Measurements from ENCODE around the gene STRN4.

- TF ChIP-seq EZH2 (IDR thresholded peaks at IDR 0.05; ENCODE audit: borderline replicate concordance, low read depth, low read length, poor library complexity, severe bottlenecking) (no peak), CTCF (conservative IDR thresholded peaks at IDR 0.05; ENCODE audit: low read depth, low read length) (no peak)
Measured at GRCh38 chr19:46674416-46675178, 71.7 kb downstream of the STRN4 start.

Data from A673 (cell line).